GM23248 (cell line): Measurements from ENCODE around the gene DNAJC21.

Experiments used
- EZH2 ChIP-seq: fragments of 200-600 bp; sonication (generic); IDR thresholded peaks from 2 replicates; pipeline ENCODE4 v1.6.1; 2018; ENCODE audit warnings: antibody characterized with exemption, mild to moderate bottlenecking; ENCODE audit not compliant: insufficient read depth, poor library complexity, severe bottlenecking
- EZH2phosphoT487 ChIP-seq: fragments of 200-600 bp; sonication (generic); IDR thresholded peaks from 2 replicates; pipeline ENCODE4 v1.6.1; 2018; ENCODE audit warnings: antibody characterized with exemption, moderate library complexity, mild to moderate bottlenecking, low read depth; ENCODE audit not compliant: insufficient read depth

- no peak for TF ChIP-seq EZH2
- no peak for TF ChIP-seq EZH2phosphoT487
Measured at GRCh38 chr5:35004200-35004599, 74.8 kb downstream of the DNAJC21 start.
